Peyer's patch (tissue), 4 donors: ENCODE results near the gene EFL1.

ENCODE experiments used
- CTCF ChIP-seq, 6 experiments: fragments of 450-650 bp in 4 of 6; fragments of 200-600 bp in 2 of 6; sonication (generic) in 1 of 6; IDR thresholded peaks; one replicate each; pipeline ENCODE4 v1.5.1; 2017 to 2019; ENCODE audit warnings: antibody characterized with exemption in 6 of 6, mild to moderate bottlenecking in 3 of 6, moderate library complexity in 1 of 6
- POLR2A ChIP-seq, 2 donors: fragments of 450-650 bp; IDR thresholded peaks; one replicate each; pipeline ENCODE4 v1.5.1; 2017; ENCODE audit warnings: antibody characterized with exemption in 2 of 2, mild to moderate bottlenecking in 2 of 2, moderate library complexity in 2 of 2

GRCh38 chr15:82263350-82263749 lies 816 bp upstream of the EFL1 start:
- TF ChIP-seq POLR2A (IDR thresholded peaks at IDR 0.05), result no peak
- TF ChIP-seq CTCF (IDR thresholded peaks at IDR 0.05), result no peak
